DND-41 (cell line): ENCODE data around the gene ANO6.
"Not testable (repeated sequence)": the region's sequence is repeated elsewhere in the genome, so short reads cannot be mapped to it uniquely, and the experiment has no call there.

Experiments used
- ATAC-seq: fragments of 200-7000 bp; cut with Tn5 transposase; 3 replicates; pipeline ENCODE4 v1.9.1; 2021; ENCODE audit warnings: low read depth; ENCODE audit not compliant: insufficient read depth
- DNase-seq: peaks from one replicate; pipeline ENCODE4 v3.0.0-alpha.2; 2020
- H2AFZ ChIP-seq: 2 replicates; pipeline ENCODE4 v1.6.0; 2012; ENCODE audit warnings: low read depth, low read length
- H3K27ac ChIP-seq: 2 replicates; pipeline ENCODE4 v1.5.1; 2012; ENCODE audit warnings: low read length, inconsistent platforms
- H3K27me3 ChIP-seq: fragments of 200-600 bp; sonication (generic); 2 replicates; pipeline ENCODE4 v1.6.0; 2012; ENCODE audit warnings: low read length, mild to moderate bottlenecking, inconsistent platforms; ENCODE audit not compliant: insufficient read depth, poor library complexity
- H3K36me3 ChIP-seq: 2 replicates; pipeline ENCODE4 v1.5.1; 2012; ENCODE audit warnings: low read length, inconsistent platforms; ENCODE audit not compliant: insufficient read depth
- H3K4me1 ChIP-seq: 2 replicates; pipeline ENCODE4 v1.5.1; 2012; ENCODE audit warnings: mild to moderate bottlenecking, low read length; ENCODE audit not compliant: insufficient read depth
- H3K4me2 ChIP-seq: 2 replicates; pipeline ENCODE4 v1.6.0; 2012; ENCODE audit warnings: mild to moderate bottlenecking, moderate library complexity, low read length, inconsistent platforms; ENCODE audit not compliant: insufficient read depth
- H3K4me3 ChIP-seq, 2 experiments: fragments of 200-600 bp in 1 of 2; shearing (Covaris generic) in 1 of 2; 2 replicates each; pipeline ENCODE4 v1.5.1; 2012 to 2016; ENCODE audit warnings: inconsistent platforms in 2 of 2, low read length in 2 of 2, mild to moderate bottlenecking in 2 of 2, low read depth in 1 of 2, moderate library complexity in 1 of 2
- H3K79me2 ChIP-seq: 2 replicates; pipeline ENCODE4 v1.6.0; 2012; ENCODE audit warnings: low read length, inconsistent platforms; ENCODE audit not compliant: insufficient read depth
- H3K9ac ChIP-seq: 2 replicates; pipeline ENCODE4 v1.6.0; 2012; ENCODE audit warnings: low read depth, mild to moderate bottlenecking, inconsistent platforms, low read length, moderate library complexity
- H3K9me3 ChIP-seq: 2 replicates; pipeline ENCODE4 v1.5.1; 2012; ENCODE audit warnings: low read length, moderate library complexity, mild to moderate bottlenecking, inconsistent platforms; ENCODE audit not compliant: insufficient read depth, severe bottlenecking
- H4K20me1 ChIP-seq: 2 replicates; pipeline ENCODE4 v1.6.0; 2012; ENCODE audit warnings: low read length; ENCODE audit not compliant: insufficient read depth
- EZH2 ChIP-seq: IDR thresholded peaks from 3 replicates; pipeline ENCODE4 v1.6.1; 2012; ENCODE audit warnings: borderline replicate concordance, low read depth, mild to moderate bottlenecking, moderate library complexity, low read length, inconsistent platforms; ENCODE audit not compliant: severe bottlenecking
- TF ChIP-seq, protein P1 (sequence below): IDR thresholded peaks from 2 replicates; pipeline ENCODE4 v1.5.1; 2012; ENCODE audit warnings: borderline replicate concordance, low read length, moderate library complexity, mild to moderate bottlenecking; ENCODE audit not compliant: poor library complexity, severe bottlenecking; ENCODE audit errors: extremely low read depth

ANO6 gene

DNA sequence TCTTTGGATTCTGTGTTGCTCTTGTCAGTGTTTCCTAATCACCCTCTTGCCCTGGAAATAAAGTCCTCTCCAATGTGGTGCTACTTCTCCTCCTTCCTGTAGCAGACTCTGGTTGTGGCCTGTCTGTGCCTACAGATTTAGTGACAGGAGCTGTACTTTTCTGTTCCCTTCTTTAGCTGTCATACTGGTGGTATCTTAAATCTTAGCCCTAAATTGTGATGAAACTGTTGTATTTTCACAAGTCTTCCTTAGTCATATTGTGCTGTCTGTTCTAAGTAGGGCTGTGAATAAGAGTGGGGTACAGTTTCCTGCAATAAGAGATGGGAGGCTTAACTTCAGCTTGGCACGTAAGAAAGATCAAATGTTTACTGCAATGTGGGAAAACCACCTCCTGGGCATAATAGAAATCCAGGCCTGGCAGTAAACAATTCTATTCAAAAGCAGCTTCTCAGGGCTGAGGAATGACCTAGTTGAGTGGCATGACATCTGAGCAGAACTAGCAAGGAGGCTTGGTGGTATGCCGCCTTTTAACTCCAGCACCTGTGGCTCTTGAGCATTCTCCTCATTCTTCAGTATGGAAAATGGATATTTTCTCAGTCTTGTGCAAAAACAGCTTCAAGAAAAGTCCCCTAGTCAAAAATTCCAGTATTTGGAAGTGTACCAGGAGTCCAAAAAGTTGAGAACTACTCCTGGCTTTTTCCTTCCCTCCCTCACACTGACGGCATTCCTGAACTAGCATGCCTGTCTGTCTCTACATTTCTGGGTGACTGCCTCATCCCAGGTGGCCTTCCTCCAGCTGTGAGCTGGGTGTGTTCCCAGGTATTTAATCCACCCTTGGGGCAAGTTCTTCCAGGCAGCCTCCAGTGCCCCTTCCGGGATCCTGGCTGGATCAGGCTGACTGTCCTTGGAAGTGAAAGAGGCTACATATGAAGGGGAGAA lies 19.5 kb downstream of the ANO6 start:
- no peak overlapping the region for H3K4me3 ChIP-seq

DNA sequence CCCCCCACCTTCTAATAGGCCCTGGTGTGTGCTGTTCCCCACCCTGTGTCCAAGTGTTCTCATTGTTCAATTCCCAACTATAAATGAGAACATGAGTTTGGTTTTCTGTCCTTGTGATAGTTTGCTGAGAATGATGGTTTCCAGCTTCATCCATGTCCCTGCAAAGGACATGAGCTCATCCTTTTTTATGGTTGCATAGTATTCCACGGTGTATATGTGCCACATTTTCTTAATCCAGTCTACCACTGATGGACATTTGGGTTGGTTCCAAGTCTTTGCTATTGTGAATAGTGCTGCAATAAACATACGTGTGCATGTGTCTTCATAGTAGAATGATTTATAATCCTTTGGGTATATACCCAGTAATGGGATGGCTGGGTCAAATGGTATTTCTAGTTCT lies 20.5 kb downstream of the ANO6 start:
- not testable (repeated sequence) for H3K27ac ChIP-seq, H3K36me3 ChIP-seq, H3K4me1 ChIP-seq, H3K4me2 ChIP-seq, DNase-seq, H3K9me3 ChIP-seq, H2AFZ ChIP-seq, H3K4me3 ChIP-seq, H3K27me3 ChIP-seq, H3K9ac ChIP-seq, ATAC-seq, H4K20me1 ChIP-seq
- H3K79me2 ChIP-seq = peaks cover 51% of the 10 kb centered on the region

More for the DNA sequence above, 19.5 kb downstream of the ANO6 start:
- Histone ChIP-seq H3K4me2 (no peak overlapping the region), H3K27me3 (no peaks in the 10 kb centered on the region), H3K36me3 (peaks cover 7% of the 10 kb centered on the region; the same call in 1 of the 2 replicates), H3K4me1 (no peaks in the 10 kb centered on the region), H3K9ac (no peak overlapping the region), H3K27ac (no peak overlapping the region), H3K9me3 (no peaks in the 10 kb centered on the region), H4K20me1 (peaks cover 8% of the 10 kb centered on the region; the same call in 1 of the 2 replicates), H3K79me2 (peaks cover 53% of the 10 kb centered on the region), H2AFZ (no peak overlapping the region)
- DNase-seq (no peak), ATAC-seq (0 out of 3 replicates have a peak, but pooled peaks have one; percentile 31)
- no peak for TF ChIP-seq EZH2
- TF ChIP-seq, protein P1, sequence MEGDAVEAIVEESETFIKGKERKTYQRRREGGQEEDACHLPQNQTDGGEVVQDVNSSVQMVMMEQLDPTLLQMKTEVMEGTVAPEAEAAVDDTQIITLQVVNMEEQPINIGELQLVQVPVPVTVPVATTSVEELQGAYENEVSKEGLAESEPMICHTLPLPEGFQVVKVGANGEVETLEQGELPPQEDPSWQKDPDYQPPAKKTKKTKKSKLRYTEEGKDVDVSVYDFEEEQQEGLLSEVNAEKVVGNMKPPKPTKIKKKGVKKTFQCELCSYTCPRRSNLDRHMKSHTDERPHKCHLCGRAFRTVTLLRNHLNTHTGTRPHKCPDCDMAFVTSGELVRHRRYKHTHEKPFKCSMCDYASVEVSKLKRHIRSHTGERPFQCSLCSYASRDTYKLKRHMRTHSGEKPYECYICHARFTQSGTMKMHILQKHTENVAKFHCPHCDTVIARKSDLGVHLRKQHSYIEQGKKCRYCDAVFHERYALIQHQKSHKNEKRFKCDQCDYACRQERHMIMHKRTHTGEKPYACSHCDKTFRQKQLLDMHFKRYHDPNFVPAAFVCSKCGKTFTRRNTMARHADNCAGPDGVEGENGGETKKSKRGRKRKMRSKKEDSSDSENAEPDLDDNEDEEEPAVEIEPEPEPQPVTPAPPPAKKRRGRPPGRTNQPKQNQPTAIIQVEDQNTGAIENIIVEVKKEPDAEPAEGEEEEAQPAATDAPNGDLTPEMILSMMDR = no peak

DNA sequence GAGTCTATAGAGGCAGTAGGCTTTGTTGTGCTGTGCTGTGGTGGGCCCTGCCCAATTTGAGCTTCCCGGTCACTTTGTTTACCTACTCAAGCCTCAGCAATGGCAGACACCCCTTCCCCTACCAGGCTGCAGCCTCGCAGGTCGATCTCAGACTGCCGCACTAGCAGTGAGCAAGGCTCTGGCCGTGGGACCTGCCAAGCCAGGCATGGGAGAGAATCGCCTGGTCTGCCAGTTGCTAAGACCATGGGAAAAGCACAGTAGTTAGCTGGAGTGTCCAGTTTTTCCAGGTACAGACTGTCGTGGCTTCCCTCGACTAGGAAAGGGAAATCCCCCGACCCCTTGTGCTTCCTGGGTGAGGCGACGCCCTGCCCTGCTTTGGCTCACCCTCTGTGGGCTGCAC lies 26.3 kb downstream of the ANO6 start:
- Histone ChIP-seq H3K79me2 (peaks cover 59% of the 10 kb centered on the region), H3K36me3 (peaks cover 6% of the 10 kb centered on the region), H3K4me3 (no peak overlapping the region), H3K4me2 (no peak overlapping the region), H3K27ac (no peak overlapping the region), H3K9ac (no peak overlapping the region), H4K20me1 (peaks cover 14% of the 10 kb centered on the region; the same call in 1 of the 2 replicates), H3K27me3 (no peaks in the 10 kb centered on the region), H3K4me1 (no peaks in the 10 kb centered on the region), H3K9me3 (no peaks in the 10 kb centered on the region), H2AFZ (no peak overlapping the region)
- ATAC-seq = no peak
- no peak for DNase-seq
- TF ChIP-seq, protein P1 = no peak
- TF ChIP-seq EZH2 = no peak

DNA sequence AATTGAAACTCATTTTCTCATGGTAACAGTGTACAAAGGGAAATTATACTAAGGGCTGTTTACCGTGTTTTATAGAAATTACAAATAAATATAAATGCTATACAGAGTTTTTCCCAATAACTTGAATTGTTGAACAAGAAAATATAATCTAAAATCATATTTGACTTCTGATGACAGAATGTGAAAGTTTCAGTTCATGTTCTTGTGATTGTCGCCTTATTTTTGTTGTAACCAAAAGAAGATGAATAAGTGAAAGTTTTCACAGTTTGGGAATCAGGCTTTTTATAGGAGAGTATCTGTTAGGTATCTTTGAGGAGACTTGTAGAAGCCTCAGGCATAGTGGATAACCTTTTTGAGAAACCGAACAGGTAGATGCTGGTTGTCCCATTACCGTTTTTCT lies 28.1 kb downstream of the ANO6 start:
- Histone ChIP-seq H3K9me3 (no peaks in the 10 kb centered on the region), H3K4me2 (no peak overlapping the region), H4K20me1 (peaks cover 19% of the 10 kb centered on the region; the same call in 1 of the 2 replicates), H3K4me3 (no peak overlapping the region), H3K79me2 (peaks cover 73% of the 10 kb centered on the region), H3K36me3 (peaks cover 6% of the 10 kb centered on the region), H3K4me1 (no peaks in the 10 kb centered on the region), H3K27me3 (no peaks in the 10 kb centered on the region), H2AFZ (no peak overlapping the region), H3K9ac (no peak overlapping the region), H3K27ac (no peak overlapping the region)
- TF ChIP-seq, protein P1 = no peak
- TF ChIP-seq EZH2 = no peak
- ATAC-seq (no peak), DNase-seq (no peak)
